ENCODE measurements around the gene NBL1. TPM values are rescaled to one million over a fixed set of nuclear protein-coding genes. Genes with fewer than 3 reads are reported as not detected.
A peak's percentile ranks its signal among the peaks of the same experiment; 100 is the strongest.

NBL1 gene
- 38.1 TPM for total RNA-seq (ENCODE audit: unreplicated experiment)
- long read RNA-seq, transcript NBL1-202 (4 exons, 2,172 nt), result major isoform, 6 of 14 reads
- long read RNA-seq, partial matches to known transcripts, result 0 of 14 reads
- long read RNA-seq, other reads (novel, unspliced or antisense), result 8 of 14 reads

GRCh38 chr1:19643602-19644394, at the start of gene NBL1:
TSS of gene NBL1 (plus strand) at chr1:19644311. CDS start at chr1:19655031, 10,720 bp downstream.
- H3K36me3 Mint-ChIP-seq (ENCODE audit: low read depth, unreplicated experiment), result no peaks in the 10 kb centered on the region
- no peak for TF ChIP-seq CTCF (IDR thresholded peaks at IDR 0.05; ENCODE audit: unreplicated experiment)
- peaks cover 17% of the 10 kb centered on the region for H3K4me1 Mint-ChIP-seq (ENCODE audit: unreplicated experiment)
- H3K27me3 Mint-ChIP-seq (ENCODE audit: unreplicated experiment), result peaks cover 11% of the 10 kb centered on the region
- H3K27ac Mint-ChIP-seq (ENCODE audit: unreplicated experiment), result peak within 1 kb of the TSS; percentile 67
- no peak for DNase-seq (ENCODE audit: low spot score)
- H3K4me3 Mint-ChIP-seq (ENCODE audit: unreplicated experiment), result peak within 1 kb of the TSS; percentile 97
- H3K9me3 Mint-ChIP-seq (ENCODE audit: unreplicated experiment), result no peaks in the 10 kb centered on the region

GRCh38 chr1:19596065-19596713, 47.9 kb upstream of the NBL1 start:
- H3K36me3 Mint-ChIP-seq (ENCODE audit: low read depth, unreplicated experiment), result no peaks in the 10 kb centered on the region
- peak overlapping the region; percentile 100 for H3K4me3 Mint-ChIP-seq (ENCODE audit: unreplicated experiment)
- DNase-seq (ENCODE audit: low spot score), result no peak
- H3K9me3 Mint-ChIP-seq (ENCODE audit: unreplicated experiment), result no peaks in the 10 kb centered on the region
- peaks cover 17% of the 10 kb centered on the region for H3K4me1 Mint-ChIP-seq (ENCODE audit: unreplicated experiment)
- peak overlapping the region; percentile 95 for H3K27ac Mint-ChIP-seq (ENCODE audit: unreplicated experiment)
- no peak for TF ChIP-seq CTCF (IDR thresholded peaks at IDR 0.05; ENCODE audit: unreplicated experiment)
- peaks cover 13% of the 10 kb centered on the region for H3K27me3 Mint-ChIP-seq (ENCODE audit: unreplicated experiment)

- Mint-ChIP-seq H3K27ac (ENCODE audit: unreplicated experiment) (peak overlapping the region; percentile 95), H3K36me3 (ENCODE audit: low read depth, unreplicated experiment) (no peaks in the 10 kb centered on the region)
These were observed 47.2 kb upstream of the NBL1 start for GRCh38 chr1:19596714-19597495.

GRCh38 chr1:19597496-19598309, 46.4 kb upstream of the NBL1 start:
- H3K4me3 Mint-ChIP-seq (ENCODE audit: unreplicated experiment), result peak overlapping the region; percentile 92
- no peaks in the 10 kb centered on the region for H3K9me3 Mint-ChIP-seq (ENCODE audit: unreplicated experiment)
- no peaks in the 10 kb centered on the region for H3K36me3 Mint-ChIP-seq (ENCODE audit: low read depth, unreplicated experiment)
- H3K27me3 Mint-ChIP-seq (ENCODE audit: unreplicated experiment), result peaks cover 13% of the 10 kb centered on the region
- peaks cover 17% of the 10 kb centered on the region for H3K4me1 Mint-ChIP-seq (ENCODE audit: unreplicated experiment)
- TF ChIP-seq CTCF (IDR thresholded peaks at IDR 0.05; ENCODE audit: unreplicated experiment), result no peak
- DNase-seq (ENCODE audit: low spot score), result no peak
- H3K27ac Mint-ChIP-seq (ENCODE audit: unreplicated experiment), result peak overlapping the region; percentile 95

More at GRCh38 chr1:19596714-19597495, 47.2 kb upstream of the NBL1 start:
- Mint-ChIP-seq H3K4me3 (ENCODE audit: unreplicated experiment) (peak overlapping the region; percentile 100), H3K4me1 (ENCODE audit: unreplicated experiment) (peaks cover 17% of the 10 kb centered on the region), H3K9me3 (ENCODE audit: unreplicated experiment) (no peaks in the 10 kb centered on the region), H3K27me3 (ENCODE audit: unreplicated experiment) (peaks cover 13% of the 10 kb centered on the region)
- peak; percentile 95 for DNase-seq (ENCODE audit: low spot score)
- no peak for TF ChIP-seq CTCF (IDR thresholded peaks at IDR 0.05; ENCODE audit: unreplicated experiment)

All from endothelial cell (in vitro differentiated cells).